Dedifferentiated amniotic fluid mesenchymal stem cell (primary cell): ENCODE measurements around the gene ZRANB1.

Experiments
- DNase-seq: peaks from one replicate; pipeline ENCODE4 v3.0.0-alpha.2; 2016; ENCODE audit errors: extremely low spot score

The ZRANB1 gene

GRCh38 chr10:125035588-125036295 is 93.8 kb downstream of the ZRANB1 start:
- no peak for DNase-seq

GRCh38 chr10:125037145-125037877 is 95.4 kb downstream of the ZRANB1 start:
- DNase-seq: no peak
